NT2/D1 (cell line): ENCODE results near the gene DPM3.

Experiments used
- SUZ12 ChIP-seq: IDR thresholded peaks from 2 replicates; pipeline ENCODE4 v1.6.1; 2011; ENCODE audit not compliant: insufficient read length, insufficient read depth; ENCODE audit errors: extremely low read depth
- YY1 ChIP-seq: IDR thresholded peaks from 2 replicates; pipeline ENCODE4 v1.6.1; 2011; ENCODE audit not compliant: insufficient read length, insufficient read depth
- ZNF274 ChIP-seq: IDR thresholded peaks from 2 replicates; pipeline ENCODE4 v1.6.1; 2011; ENCODE audit warnings: mild to moderate bottlenecking, low read depth, low read length

DNA sequence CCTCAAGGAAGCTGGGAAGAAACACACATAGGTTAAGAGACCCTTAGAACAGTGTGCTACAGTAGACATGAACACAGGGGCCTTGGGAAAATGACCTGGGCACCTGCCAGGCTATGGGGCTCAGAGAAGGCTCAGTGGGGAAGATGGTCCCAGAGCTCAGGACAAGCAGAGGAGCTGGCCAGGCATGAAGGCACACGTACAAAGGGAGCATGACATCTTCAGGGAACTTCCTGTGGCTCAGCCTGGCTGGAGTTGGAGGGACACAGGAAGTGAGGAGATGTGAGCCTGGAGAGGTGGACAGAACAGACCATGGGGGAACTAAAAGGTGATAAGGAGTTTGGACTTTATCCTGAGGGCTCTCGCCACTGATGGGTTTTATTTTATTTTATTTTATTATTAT lies 8.5 kb downstream of the DPM3 start:
- TF ChIP-seq YY1 (no peak), ZNF274 (no peak), SUZ12 (no peak)
